ENCODE measurements around the gene UBE2V1.
A peak's percentile ranks its signal among the peaks of the same experiment; 100 is the strongest.

UBE2V1 gene

DNA sequence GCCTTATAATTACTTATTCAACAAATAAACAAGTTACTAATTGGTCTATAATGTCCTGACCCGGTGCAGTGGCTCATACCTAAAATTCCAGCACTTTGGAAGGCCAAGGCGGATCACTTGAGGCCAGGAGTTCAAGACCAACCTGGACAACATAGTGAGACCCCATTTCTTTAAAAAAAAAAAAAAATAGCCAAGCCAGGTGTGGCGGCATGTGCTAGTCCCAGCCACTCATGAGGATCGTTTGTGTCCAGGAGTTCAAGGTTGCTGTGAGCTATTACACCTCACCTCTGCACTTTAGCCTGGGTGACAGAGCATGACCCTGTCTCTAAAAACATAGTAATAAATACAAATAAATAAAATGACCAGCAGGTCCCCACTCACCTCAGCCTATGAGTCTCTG is 9.8 kb upstream of the UBE2V1 start:
- peaks cover 33% of the 10 kb centered on the region for H3K36me3 ChIP-seq (replicated peaks)
- in situ Hi-C loops (cut with HindIII; ENCODE audit: low pct_ligation_motif_present, low sequenced_read_pairs): no loop called here
- no peak overlapping the region for H3K4me3 ChIP-seq (ENCODE audit: low read depth, low read length)
- TF ChIP-seq CTCF (IDR thresholded peaks at IDR 0.05; ENCODE audit: low read depth, low read length, missing control alignments): no peak
- H3K27ac ChIP-seq: no peak overlapping the region
- no peak for DNase-seq
- H3K27me3 ChIP-seq (replicated peaks): no peaks in the 10 kb centered on the region

GRCh38 chr20:50121858-50122271 is 8.9 kb upstream of the UBE2V1 start:
- no peak for TF ChIP-seq CTCF (IDR thresholded peaks at IDR 0.05; ENCODE audit: low read depth, low read length, missing control alignments)
- Histone ChIP-seq H3K27ac (no peak overlapping the region), H3K27me3 (replicated peaks) (no peaks in the 10 kb centered on the region), H3K36me3 (replicated peaks) (peaks cover 27% of the 10 kb centered on the region), H3K4me3 (ENCODE audit: low read depth, low read length) (no peak overlapping the region)
- in situ Hi-C loops (cut with HindIII; ENCODE audit: low pct_ligation_motif_present, low sequenced_read_pairs): no loop called here
- no peak for DNase-seq

GRCh38 chr20:50120935-50121693 is 8.2 kb upstream of the UBE2V1 start:
- TF ChIP-seq CTCF (IDR thresholded peaks at IDR 0.05; ENCODE audit: low read depth, low read length, missing control alignments): peak; percentile 90
- Histone ChIP-seq H3K27me3 (replicated peaks) (no peaks in the 10 kb centered on the region), H3K36me3 (replicated peaks) (peaks cover 19% of the 10 kb centered on the region), H3K27ac (no peak overlapping the region), H3K4me3 (ENCODE audit: low read depth, low read length) (no peak overlapping the region)
- in situ Hi-C loops (cut with HindIII; ENCODE audit: low pct_ligation_motif_present, low sequenced_read_pairs): no loop called here
- DNase-seq: no peak

- H3K36me3 ChIP-seq (replicated peaks): no peaks in the 10 kb centered on the region
- no peaks in the 10 kb centered on the region for H3K27me3 ChIP-seq (replicated peaks)
- H3K4me3 ChIP-seq (ENCODE audit: low read depth, low read length): no peak overlapping the region
- no peak overlapping the region for H3K27ac ChIP-seq
- no peak for DNase-seq
- TF ChIP-seq CTCF (IDR thresholded peaks at IDR 0.05; ENCODE audit: low read depth, low read length, missing control alignments): no peak
- in situ Hi-C loops (cut with HindIII; ENCODE audit: low pct_ligation_motif_present, low sequenced_read_pairs): no loop called here
These were observed 5.3 kb upstream of the UBE2V1 start for GRCh38 chr20:50118203-50118602.

- in situ Hi-C loops (cut with HindIII; ENCODE audit: low pct_ligation_motif_present, low sequenced_read_pairs): no loop called here
- H3K27ac ChIP-seq: peak overlapping the region; percentile 39
These were observed 3.5 kb upstream of the UBE2V1 start for GRCh38 chr20:50116368-50116999.

More at GRCh38 chr20:50116368-50116999, 3.5 kb upstream of the UBE2V1 start:
- peaks cover 3% of the 10 kb centered on the region for H3K36me3 ChIP-seq (replicated peaks)
- no peaks in the 10 kb centered on the region for H3K27me3 ChIP-seq (replicated peaks)
- no peak for TF ChIP-seq CTCF (IDR thresholded peaks at IDR 0.05; ENCODE audit: low read depth, low read length, missing control alignments)
- no peak for DNase-seq
- H3K4me3 ChIP-seq (ENCODE audit: low read depth, low read length): no peak overlapping the region

Measured in brain microvascular endothelial cell (primary cell).